NCI-H2227 (cell line): ENCODE results near the gene GPR137.

Source experiments
- DNase-seq: peaks from one replicate; lab custom pipeline; 2025; ENCODE audit not compliant: unreplicated experiment; lab: John Stamatoyannopoulos, UW

The GPR137 gene

GRCh38 chr11:64248578-64248977 lies 37.1 kb upstream of the GPR137 start:
- no peak for DNase-seq

GRCh38 chr11:64249038-64249437 lies 36.6 kb upstream of the GPR137 start:
- no peak for DNase-seq

GRCh38 chr11:64249563-64250414 lies 35.9 kb upstream of the GPR137 start:
- peak; percentile 70 for DNase-seq

GRCh38 chr11:64250415-64251015 lies 35.1 kb upstream of the GPR137 start:
- DNase-seq, result peak; percentile 67

GRCh38 chr11:64251016-64251752 lies 34.5 kb upstream of the GPR137 start, which contains the start of gene PLCB3:
PLCB3 (plus strand) TSS chr11:64251530; CDS start chr11:64251650, 120 bp downstream.
- peak; percentile 82 for DNase-seq

GRCh38 chr11:64251753-64252002 lies 34.0 kb upstream of the GPR137 start:
- no peak for DNase-seq

- peak; percentile 43 for DNase-seq
Measured at GRCh38 chr11:64252003-64252872, 33.4 kb upstream of the GPR137 start.

- no peak for DNase-seq
Measured at GRCh38 chr11:64253043-64253442, 32.6 kb upstream of the GPR137 start.

GRCh38 chr11:64253481-64253880 lies 32.2 kb upstream of the GPR137 start:
- no peak for DNase-seq

- no peak for DNase-seq
Measured at GRCh38 chr11:64254326-64254725, 31.3 kb upstream of the GPR137 start.

GRCh38 chr11:64255135-64256128 lies 30.2 kb upstream of the GPR137 start:
- no peak for DNase-seq

GRCh38 chr11:64256300-64256699 lies 29.3 kb upstream of the GPR137 start:
- DNase-seq, result no peak

GRCh38 chr11:64258356-64258755 lies 27.3 kb upstream of the GPR137 start:
- no peak for DNase-seq

GRCh38 chr11:64258946-64259532 lies 26.6 kb upstream of the GPR137 start:
- DNase-seq, result no peak

GRCh38 chr11:64259533-64260067 lies 26.0 kb upstream of the GPR137 start:
- no peak for DNase-seq

GRCh38 chr11:64260147-64260708 lies 25.4 kb upstream of the GPR137 start:
- no peak for DNase-seq

GRCh38 chr11:64261556-64262080 lies 24.0 kb upstream of the GPR137 start:
- no peak for DNase-seq

- DNase-seq, result no peak
Measured at GRCh38 chr11:64262271-64263002, 23.2 kb upstream of the GPR137 start.
